Hematopoietic multipotent progenitor cell treated with erythropoietin and hydrocortisone succinate and interleukin-3 and kit ligand, for 8 days (in vitro differentiated cells): ENCODE measurements around the gene CDC23.
A peak's percentile ranks its signal among the peaks of the same experiment; 100 is the strongest.
"Not testable (repeated sequence)": the region's sequence is repeated elsewhere in the genome, so short reads cannot be mapped to it uniquely, and the experiment has no call there.

Experiments used
- DNase-seq: peaks from one replicate; pipeline ENCODE4 v3.0.0-alpha.2; 2015

CDC23 gene

GRCh38 chr5:138213161-138214029 is at the start of gene CDC23:
TSS of gene CDC23 (minus strand) at chr5:138213323. CDS start at chr5:138213312, 11 bp downstream.
- peak; percentile 100 for DNase-seq

- no peak for DNase-seq
Measured at GRCh38 chr5:138258704-138259292, 45.7 kb upstream of the CDC23 start.

- DNase-seq, result no peak
Measured at GRCh38 chr5:138257583-138257982, 44.5 kb upstream of the CDC23 start.

- no peak for DNase-seq
Measured at GRCh38 chr5:138252944-138253343, 39.8 kb upstream of the CDC23 start.

- not testable (repeated sequence) for DNase-seq
Measured at GRCh38 chr5:138247800-138248199, 34.7 kb upstream of the CDC23 start.

GRCh38 chr5:138246822-138247221 is 33.7 kb upstream of the CDC23 start:
- no peak for DNase-seq

- DNase-seq, result no peak
Measured at GRCh38 chr5:138246334-138246733, 33.2 kb upstream of the CDC23 start.

- no peak for DNase-seq
Measured at GRCh38 chr5:138245717-138246116, 32.6 kb upstream of the CDC23 start.

GRCh38 chr5:138243794-138244193 is 30.7 kb upstream of the CDC23 start:
- DNase-seq, result no peak

- peak; percentile 15 for DNase-seq
Measured at GRCh38 chr5:138241688-138242571, 28.8 kb upstream of the CDC23 start.

- DNase-seq, result peak; percentile 26
Measured at GRCh38 chr5:138240650-138241385, 27.7 kb upstream of the CDC23 start.

- DNase-seq, result no peak
Measured at GRCh38 chr5:138238034-138238433, 24.9 kb upstream of the CDC23 start.

- DNase-seq, result no peak
Measured at GRCh38 chr5:138234651-138235050, 21.5 kb upstream of the CDC23 start.

GRCh38 chr5:138233280-138233679 is 20.2 kb upstream of the CDC23 start:
- DNase-seq, result no peak

- no peak for DNase-seq
Measured at GRCh38 chr5:138230981-138231589, 18.0 kb upstream of the CDC23 start.

- DNase-seq, result no peak
Measured at GRCh38 chr5:138230261-138230660, 17.1 kb upstream of the CDC23 start.

- no peak for DNase-seq
Measured at GRCh38 chr5:138229387-138229786, 16.3 kb upstream of the CDC23 start.

GRCh38 chr5:138226910-138227309 is 13.8 kb upstream of the CDC23 start:
- DNase-seq, result no peak

GRCh38 chr5:138224712-138225111 is 11.6 kb upstream of the CDC23 start:
- DNase-seq, result no peak

GRCh38 chr5:138223532-138223931 is 10.4 kb upstream of the CDC23 start:
- no peak for DNase-seq

GRCh38 chr5:138216799-138217198 is 3.7 kb upstream of the CDC23 start:
- no peak for DNase-seq

GRCh38 chr5:138212828-138213160 is 329 bp downstream of the CDC23 start:
- DNase-seq, result peak; percentile 29
